BLaER1 (cell line): ENCODE measurements around the gene CD163L1.
"Not testable (repeated sequence)": the region's sequence is repeated elsewhere in the genome, so short reads cannot be mapped to it uniquely, and the experiment has no call there.

Experiments
- H3K27ac ChIP-seq: shearing (Covaris generic); formaldehyde crosslinking; 2 replicates; pipeline ENCODE4 v1.8.1; 2022
- H3K27me3 ChIP-seq: shearing (Covaris generic); formaldehyde crosslinking; 2 replicates; pipeline ENCODE4 v1.8.1; 2022
- H3K36me3 ChIP-seq: shearing (Covaris generic); formaldehyde crosslinking; 2 replicates; pipeline ENCODE4 v1.8.1; 2022
- H3K4me1 ChIP-seq: shearing (Covaris generic); formaldehyde crosslinking; 2 replicates; pipeline ENCODE4 v1.8.1; 2022
- H3K4me2 ChIP-seq: shearing (Covaris generic); formaldehyde crosslinking; 2 replicates; pipeline ENCODE4 v1.8.1; 2022
- H3K4me3 ChIP-seq: shearing (Covaris generic); formaldehyde crosslinking; 2 replicates; pipeline ENCODE4 v1.8.1; 2022
- H3K9ac ChIP-seq: shearing (Covaris generic); formaldehyde crosslinking; 2 replicates; pipeline ENCODE4 v1.8.1; 2022
- H3K9me3 ChIP-seq: shearing (Covaris generic); formaldehyde crosslinking; 2 replicates; pipeline ENCODE4 v1.8.1; 2022
- H4K20me1 ChIP-seq: shearing (Covaris generic); formaldehyde crosslinking; 2 replicates; pipeline ENCODE4 v1.8.1; 2022
- Cebpa-rat ChIP-seq: shearing (Covaris generic); IDR thresholded peaks from 2 replicates; pipeline ENCODE4 v1.8.1; 2022

CD163L1 gene

DNA sequence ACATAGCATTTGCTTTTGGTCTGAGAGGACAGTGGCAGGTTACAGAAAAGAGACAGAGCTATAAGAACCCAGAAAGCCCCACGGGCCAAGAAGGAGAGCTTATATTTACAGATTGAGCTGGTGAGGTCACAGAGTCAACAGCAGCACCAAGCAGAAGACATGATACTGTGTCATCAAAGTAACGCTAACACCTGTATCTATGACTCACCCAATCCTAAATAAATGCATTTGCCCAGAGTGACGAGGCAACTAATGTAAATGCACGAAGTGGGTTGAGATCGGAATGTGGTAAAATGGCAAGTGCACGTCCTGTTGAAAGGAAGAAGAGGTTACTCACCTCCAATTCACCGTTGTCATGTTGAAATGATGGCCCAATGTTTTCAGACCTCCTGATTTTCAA lies 6.7 kb upstream of the CD163L1 start:
- Histone ChIP-seq H3K27ac (no peak overlapping the region), H3K4me2 (no peak overlapping the region)

DNA sequence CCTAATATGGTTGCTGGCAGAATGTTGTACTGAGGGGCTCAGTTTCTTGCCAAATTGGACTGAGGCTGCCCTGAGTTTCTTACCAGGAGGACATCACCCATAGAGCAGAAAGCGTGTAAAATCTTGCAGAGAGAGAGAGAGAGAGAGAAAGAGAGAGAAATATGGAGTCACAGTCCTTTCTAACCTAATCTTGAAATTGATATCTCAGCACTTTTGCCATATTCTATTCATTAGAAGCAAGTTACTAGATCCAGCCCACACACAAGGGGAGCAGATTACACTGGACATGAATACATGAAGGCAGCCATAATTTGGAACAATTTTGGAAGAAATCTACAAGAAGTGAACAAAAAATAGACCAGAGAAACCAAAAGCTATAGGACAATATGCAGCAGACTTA lies 4.1 kb upstream of the CD163L1 start:
- Histone ChIP-seq H3K4me2 (no peak overlapping the region), H3K9ac (no peak overlapping the region), H3K4me3 (no peak overlapping the region), H3K36me3 (no peaks in the 10 kb centered on the region), H3K27ac (no peak overlapping the region), H3K4me1 (no peaks in the 10 kb centered on the region), H3K9me3 (no peaks in the 10 kb centered on the region), H4K20me1 (no peaks in the 10 kb centered on the region), H3K27me3 (no peaks in the 10 kb centered on the region)
- TF ChIP-seq Cebpa-rat: no peak

More for the DNA sequence above, 6.7 kb upstream of the CD163L1 start:
- no peaks in the 10 kb centered on the region for H3K36me3 ChIP-seq
- no peak for TF ChIP-seq Cebpa-rat
- H3K4me3 ChIP-seq: no peak overlapping the region
- no peak overlapping the region for H3K9ac ChIP-seq
- H3K9me3 ChIP-seq: peaks cover 5% of the 10 kb centered on the region
- no peaks in the 10 kb centered on the region for H3K4me1 ChIP-seq
- H3K27me3 ChIP-seq: no peaks in the 10 kb centered on the region
- H4K20me1 ChIP-seq: no peaks in the 10 kb centered on the region

DNA sequence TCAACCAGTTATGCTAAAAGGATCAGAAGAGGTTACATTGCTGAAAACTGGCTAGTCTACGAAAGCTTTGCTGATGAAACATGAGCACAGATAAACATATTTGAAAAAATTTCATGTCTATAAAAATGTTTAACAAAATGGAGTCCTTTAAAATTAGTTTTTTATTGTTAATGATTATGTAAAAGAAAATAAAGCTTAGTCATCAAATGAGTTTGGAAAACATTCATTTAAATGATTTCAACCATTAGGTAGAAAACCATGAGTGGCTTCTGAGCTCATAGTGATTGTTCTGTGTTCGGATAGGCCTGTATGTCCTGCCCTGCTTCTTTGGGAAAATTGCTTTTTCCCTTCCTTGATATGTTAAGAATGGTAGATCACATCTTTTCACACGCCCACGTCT lies 584 bp upstream of the CD163L1 start:
- Histone ChIP-seq H3K27me3 (no peaks in the 10 kb centered on the region), H3K4me3 (no peak overlapping the region), H3K4me1 (no peaks in the 10 kb centered on the region), H3K4me2 (no peak overlapping the region), H3K9me3 (peaks cover 7% of the 10 kb centered on the region), H3K9ac (no peak overlapping the region), H4K20me1 (no peaks in the 10 kb centered on the region), H3K27ac (no peak overlapping the region), H3K36me3 (no peaks in the 10 kb centered on the region)
- TF ChIP-seq Cebpa-rat: no peak

DNA sequence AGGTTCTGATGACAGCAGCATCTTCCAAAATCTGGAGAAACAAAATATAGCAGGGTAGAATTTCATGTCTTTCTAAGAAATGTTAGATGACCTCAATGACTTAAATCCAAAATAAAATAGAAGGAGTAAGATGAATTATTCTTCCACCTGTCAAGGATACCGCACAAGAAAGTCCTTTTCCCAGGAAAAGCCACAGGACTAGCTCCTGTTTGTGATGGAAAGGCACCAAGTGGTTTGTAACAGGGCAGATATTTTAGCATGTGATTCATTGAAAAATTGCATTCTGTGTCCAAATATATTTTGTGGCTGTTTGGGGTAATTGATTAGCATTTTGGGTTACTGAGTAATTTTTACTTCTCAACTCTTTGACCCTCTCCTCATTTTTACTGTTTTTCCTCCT lies 2.7 kb downstream of the CD163L1 start:
- Histone ChIP-seq H3K9me3 (peaks cover 7% of the 10 kb centered on the region), H3K4me1 (no peaks in the 10 kb centered on the region), H4K20me1 (no peaks in the 10 kb centered on the region), H3K4me2 (no peak overlapping the region), H3K4me3 (no peak overlapping the region), H3K27me3 (no peaks in the 10 kb centered on the region), H3K9ac (no peak overlapping the region), H3K36me3 (no peaks in the 10 kb centered on the region), H3K27ac (no peak overlapping the region)
- TF ChIP-seq Cebpa-rat: no peak

DNA sequence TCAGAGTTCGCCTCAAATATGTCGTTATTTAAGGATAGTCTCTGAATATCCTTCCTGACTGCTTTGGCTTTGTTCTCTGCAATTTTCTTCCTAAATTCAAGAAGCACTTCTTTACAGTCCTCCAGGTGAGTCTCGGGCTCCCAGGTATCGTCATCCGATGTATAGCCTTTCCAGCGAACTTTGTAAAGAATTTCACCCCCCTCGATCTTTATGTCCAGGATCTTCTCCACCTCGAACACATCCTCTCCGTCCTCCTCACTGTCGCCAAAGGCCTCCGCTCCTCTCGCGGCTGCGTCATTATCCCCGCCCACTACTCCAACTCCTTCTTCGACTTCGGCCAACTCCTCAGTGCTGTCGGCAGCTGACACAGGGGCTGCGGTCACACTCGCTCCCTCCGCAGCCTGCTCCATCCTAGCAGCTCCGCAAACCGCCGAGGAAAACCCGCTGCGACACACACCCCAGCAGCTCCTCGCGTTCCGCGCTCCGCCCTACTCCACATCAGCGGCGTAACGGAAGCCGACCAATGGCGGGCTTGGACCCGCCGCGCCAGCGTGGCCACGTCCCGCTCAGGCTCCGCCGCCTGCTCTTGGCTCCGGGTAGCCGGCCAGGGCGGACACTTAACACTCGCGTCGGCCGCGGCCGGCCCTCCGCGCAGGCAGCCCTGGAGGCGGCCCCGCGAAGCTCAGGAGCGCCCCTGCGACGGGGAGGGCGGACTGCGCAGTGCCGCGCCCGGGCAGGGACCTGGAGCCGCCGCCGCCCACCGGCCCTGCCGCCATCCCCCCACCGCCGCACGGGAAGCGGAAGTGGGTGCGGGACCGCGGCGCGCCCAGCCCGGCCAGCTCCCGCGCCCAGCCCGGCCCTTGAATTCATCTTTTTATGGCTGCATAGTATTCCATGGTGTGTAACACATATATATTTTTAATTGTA lies 4.1 kb downstream of the CD163L1 start:
- H3K4me2 ChIP-seq: no peak overlapping the region
- H3K9me3 ChIP-seq: peaks cover 7% of the 10 kb centered on the region
- no peaks in the 10 kb centered on the region for H3K36me3 ChIP-seq
- no peak overlapping the region for H3K27ac ChIP-seq
- H3K4me3 ChIP-seq: no peak overlapping the region
- H3K27me3 ChIP-seq: no peaks in the 10 kb centered on the region
- H4K20me1 ChIP-seq: no peaks in the 10 kb centered on the region
- TF ChIP-seq Cebpa-rat: no peak
- no peak overlapping the region for H3K9ac ChIP-seq
- H3K4me1 ChIP-seq: no peaks in the 10 kb centered on the region

DNA sequence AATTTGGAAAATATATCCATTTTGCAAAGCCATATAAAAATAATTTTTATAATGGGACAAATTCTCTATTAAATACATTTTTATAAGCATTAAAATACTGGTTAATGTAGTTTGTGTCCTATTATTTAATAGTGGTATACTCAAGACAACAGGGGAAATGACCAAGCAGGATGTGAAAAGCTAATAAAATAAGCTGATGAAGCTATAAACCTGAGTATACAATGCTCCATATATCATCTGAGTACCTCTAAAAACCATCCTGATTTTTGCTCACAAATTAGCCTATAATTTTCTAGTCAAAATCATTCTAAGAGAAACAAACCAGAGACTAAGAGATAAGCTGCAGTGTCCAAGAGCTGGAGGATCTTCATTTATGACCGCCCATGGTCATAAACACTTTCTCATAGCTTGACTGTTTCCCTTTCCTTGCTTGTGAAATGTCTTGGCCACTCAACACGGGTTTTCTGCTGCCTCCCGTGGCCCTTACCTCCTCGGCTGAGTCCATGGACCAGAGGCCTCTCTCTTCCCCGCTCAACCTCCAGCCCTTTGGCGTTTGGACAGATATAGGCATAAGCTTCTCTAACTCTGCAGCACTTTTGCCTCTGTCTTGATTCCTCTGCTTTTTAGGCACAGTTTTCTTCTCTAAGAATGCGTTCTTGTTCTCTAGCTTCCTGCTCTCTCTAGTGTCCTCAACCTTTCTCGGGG lies 5.5 kb downstream of the CD163L1 start:
- not testable (repeated sequence) for H3K4me3 ChIP-seq, H3K27ac ChIP-seq, H3K4me2 ChIP-seq, H4K20me1 ChIP-seq, H3K27me3 ChIP-seq, H3K36me3 ChIP-seq, H3K9ac ChIP-seq, H3K9me3 ChIP-seq, H3K4me1 ChIP-seq

DNA sequence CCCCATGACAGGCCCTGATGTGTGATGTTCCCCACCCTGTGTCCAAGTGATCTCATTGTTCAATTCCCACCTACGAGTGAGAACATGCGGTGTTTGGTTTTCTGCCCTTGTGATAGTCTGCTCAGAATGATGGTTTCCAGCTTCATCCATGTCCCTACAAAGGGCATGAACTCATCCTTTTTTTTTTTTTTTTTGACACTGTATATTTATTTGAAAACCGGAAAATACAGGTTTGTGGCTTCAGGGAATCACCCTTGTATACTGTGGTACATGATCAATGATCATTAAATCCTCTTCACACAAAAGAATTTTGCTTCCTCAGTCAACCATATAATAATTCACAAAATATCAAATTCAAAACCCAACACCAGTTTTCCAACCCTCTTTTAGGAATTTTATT lies 6.5 kb downstream of the CD163L1 start:
- H3K4me3 ChIP-seq, H4K20me1 ChIP-seq, H3K9ac ChIP-seq, H3K4me2 ChIP-seq, H3K36me3 ChIP-seq, H3K27me3 ChIP-seq, H3K4me1 ChIP-seq, H3K9me3 ChIP-seq, H3K27ac ChIP-seq: not testable (repeated sequence)

DNA sequence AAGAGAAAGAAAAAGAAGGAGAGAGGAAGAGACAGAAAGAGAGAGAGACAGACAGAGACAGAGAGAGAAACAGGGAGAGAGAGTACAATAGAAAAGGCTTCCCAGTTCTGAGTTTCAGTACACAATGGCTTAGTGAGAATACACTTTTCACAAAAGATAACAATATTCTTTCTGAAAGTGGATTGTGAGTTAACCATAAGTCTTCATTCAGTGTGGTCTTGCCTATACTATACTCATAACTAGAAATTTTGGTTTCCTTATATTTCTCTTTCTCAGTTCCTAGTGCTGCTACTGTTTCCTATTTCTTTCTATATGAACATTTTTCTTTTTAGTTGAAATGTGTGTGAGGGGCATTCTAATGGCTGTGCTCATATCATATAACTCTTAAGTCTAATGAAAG lies 9.3 kb downstream of the CD163L1 start:
- Histone ChIP-seq H3K9ac (no peak overlapping the region), H3K9me3 (peaks cover under 1% of the 10 kb centered on the region; the same call in 1 of the 2 replicates), H3K27ac (no peak overlapping the region), H3K4me1 (no peaks in the 10 kb centered on the region), H3K4me2 (no peak overlapping the region), H4K20me1 (no peaks in the 10 kb centered on the region), H3K4me3 (no peak overlapping the region), H3K36me3 (no peaks in the 10 kb centered on the region), H3K27me3 (no peaks in the 10 kb centered on the region)
- TF ChIP-seq Cebpa-rat: no peak

DNA sequence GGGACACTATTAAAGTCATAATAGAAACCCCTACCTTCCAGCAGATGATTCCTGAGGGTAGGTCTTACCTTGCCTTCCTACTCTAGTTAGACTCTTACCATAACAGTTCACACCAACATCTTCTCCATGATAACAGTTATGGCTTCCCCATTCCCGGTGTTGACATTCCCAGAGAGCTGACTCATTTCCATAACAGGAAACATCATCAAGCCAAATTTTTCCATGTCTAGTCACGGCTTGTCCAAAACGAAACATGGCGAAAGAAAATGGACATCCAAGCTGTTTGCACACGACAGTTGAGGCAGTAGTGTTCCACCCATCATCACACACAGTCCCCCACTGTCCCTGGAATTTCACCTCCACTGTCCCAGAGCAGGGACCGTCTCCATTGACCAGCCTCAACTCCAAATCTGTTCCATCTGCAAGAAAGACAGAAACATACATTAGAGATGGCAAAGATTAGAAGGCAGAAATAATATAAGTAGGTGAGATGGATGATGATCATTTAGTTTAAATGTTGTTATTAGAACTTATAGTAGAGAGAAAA lies 10.6 kb downstream of the CD163L1 start:
- Histone ChIP-seq H3K27ac (no peak overlapping the region), H3K9me3 (no peaks in the 10 kb centered on the region), H4K20me1 (no peaks in the 10 kb centered on the region), H3K4me1 (no peaks in the 10 kb centered on the region), H3K36me3 (no peaks in the 10 kb centered on the region), H3K9ac (no peak overlapping the region), H3K4me2 (no peak overlapping the region), H3K27me3 (no peaks in the 10 kb centered on the region), H3K4me3 (no peak overlapping the region)
- TF ChIP-seq Cebpa-rat: no peak

DNA sequence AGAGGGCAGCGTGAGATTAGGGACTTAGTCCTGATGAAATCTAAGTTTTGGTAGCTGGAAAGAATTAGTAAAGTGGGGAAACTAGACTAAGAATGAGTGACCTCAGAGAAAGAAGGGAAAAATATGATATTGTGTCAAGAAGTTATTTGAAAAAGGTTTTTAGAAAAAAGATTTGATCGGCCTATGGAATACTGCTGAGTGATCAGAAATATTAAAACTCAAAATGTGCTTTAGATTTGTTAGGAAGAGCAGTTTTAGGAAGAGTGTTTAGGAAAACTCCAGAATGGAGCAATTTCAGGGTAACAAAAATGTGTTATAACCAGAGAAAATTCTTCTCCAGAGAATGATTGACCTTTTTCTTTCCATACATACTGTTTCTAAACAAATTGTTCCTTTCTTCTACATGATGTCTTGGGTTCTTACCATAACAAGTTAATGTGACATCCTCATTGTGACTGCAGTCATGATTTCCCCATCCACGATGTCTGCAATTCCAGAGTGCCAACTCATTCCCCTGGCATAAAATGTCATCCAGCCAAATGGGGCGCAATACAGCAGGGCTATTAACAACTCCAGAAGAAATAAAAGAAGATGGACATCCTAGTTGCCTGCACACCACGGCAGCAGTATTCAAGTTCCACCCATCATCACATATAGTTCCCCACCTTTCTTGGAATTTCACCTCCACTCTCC lies 11.8 kb downstream of the CD163L1 start:
- Histone ChIP-seq H3K4me3 (no peak overlapping the region), H3K9ac (no peak overlapping the region), H3K27ac (no peak overlapping the region), H3K4me1 (no peaks in the 10 kb centered on the region), H3K27me3 (no peaks in the 10 kb centered on the region), H3K36me3 (no peaks in the 10 kb centered on the region), H3K4me2 (no peak overlapping the region), H3K9me3 (no peaks in the 10 kb centered on the region), H4K20me1 (no peaks in the 10 kb centered on the region)
- no peak for TF ChIP-seq Cebpa-rat
